ENCODE results near the gene CLASP1. TPM values are rescaled to one million over a fixed set of nuclear protein-coding genes. Genes with fewer than 3 reads are reported as not detected.

Gene CLASP1
- total RNA-seq, 6 experiments from 2014 or later: 19.7 to 32.4 (median 24.1) TPM

DNA sequence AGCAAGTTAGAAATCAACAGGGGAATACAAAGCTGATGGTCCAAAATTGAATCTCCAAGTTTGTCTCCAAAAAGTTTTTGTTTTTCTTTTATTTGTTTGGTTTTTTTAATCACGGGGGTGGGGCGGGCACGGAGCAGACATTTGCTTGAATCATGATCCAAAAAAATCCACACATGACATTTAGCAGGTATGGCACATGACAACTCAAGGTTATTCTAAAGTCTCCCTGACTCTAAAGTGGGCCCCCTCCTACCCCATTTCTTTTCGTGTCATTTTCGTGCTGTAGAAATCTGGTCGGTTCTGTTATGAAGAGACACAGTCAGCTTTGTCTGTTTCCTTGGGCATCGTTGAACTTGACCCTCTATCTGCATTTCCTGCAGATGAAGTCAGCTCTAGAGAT lies 104.0 kb downstream of the CLASP1 start:
- TF ChIP-seq POLR2A (IDR thresholded peaks at IDR 0.05): no peak
- TF ChIP-seq, protein P1, sequence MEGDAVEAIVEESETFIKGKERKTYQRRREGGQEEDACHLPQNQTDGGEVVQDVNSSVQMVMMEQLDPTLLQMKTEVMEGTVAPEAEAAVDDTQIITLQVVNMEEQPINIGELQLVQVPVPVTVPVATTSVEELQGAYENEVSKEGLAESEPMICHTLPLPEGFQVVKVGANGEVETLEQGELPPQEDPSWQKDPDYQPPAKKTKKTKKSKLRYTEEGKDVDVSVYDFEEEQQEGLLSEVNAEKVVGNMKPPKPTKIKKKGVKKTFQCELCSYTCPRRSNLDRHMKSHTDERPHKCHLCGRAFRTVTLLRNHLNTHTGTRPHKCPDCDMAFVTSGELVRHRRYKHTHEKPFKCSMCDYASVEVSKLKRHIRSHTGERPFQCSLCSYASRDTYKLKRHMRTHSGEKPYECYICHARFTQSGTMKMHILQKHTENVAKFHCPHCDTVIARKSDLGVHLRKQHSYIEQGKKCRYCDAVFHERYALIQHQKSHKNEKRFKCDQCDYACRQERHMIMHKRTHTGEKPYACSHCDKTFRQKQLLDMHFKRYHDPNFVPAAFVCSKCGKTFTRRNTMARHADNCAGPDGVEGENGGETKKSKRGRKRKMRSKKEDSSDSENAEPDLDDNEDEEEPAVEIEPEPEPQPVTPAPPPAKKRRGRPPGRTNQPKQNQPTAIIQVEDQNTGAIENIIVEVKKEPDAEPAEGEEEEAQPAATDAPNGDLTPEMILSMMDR (IDR thresholded peaks at IDR 0.05): no peak
- intact Hi-C loops (cut with DNase I): no loop called here
- H3K4me1 ChIP-seq: no peaks in the 10 kb centered on the region
- no peaks in the 10 kb centered on the region for H3K27me3 ChIP-seq
- no peak for ATAC-seq
- H3K36me3 ChIP-seq: no peaks in the 10 kb centered on the region
- no peak for DNase-seq
- WGBS (ENCODE audit: insufficient coverage, low coverage, low lambda C conversion rate, missing lambda C conversion rate): 81% methylated on average over 7 of the region's 7 CpGs
- no peak overlapping the region for H3K27ac ChIP-seq
- H3K9me3 ChIP-seq: no peaks in the 10 kb centered on the region
- H3K4me3 ChIP-seq: no peak overlapping the region

DNA sequence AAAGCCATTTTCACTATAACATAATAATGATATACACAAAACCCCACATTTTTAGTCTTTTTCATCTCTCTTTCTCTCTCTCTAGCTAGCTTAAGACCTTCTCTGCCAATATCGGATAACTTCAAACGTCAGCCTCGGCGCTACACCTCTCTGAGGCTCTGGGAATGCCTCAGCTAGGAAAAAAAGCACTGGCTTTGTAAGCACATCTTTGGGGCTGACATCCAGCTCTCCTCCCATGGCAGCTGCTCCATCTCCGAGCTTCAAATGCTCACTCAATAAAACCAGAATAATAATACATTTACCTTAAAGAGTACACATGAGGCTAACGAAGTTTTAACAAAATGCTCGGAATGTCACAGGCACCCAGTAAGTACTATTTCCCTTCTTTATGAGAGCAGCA lies 107.8 kb downstream of the CLASP1 start:
- H3K4me1 ChIP-seq: peaks cover 0 to 4% (median 0%) of the 10 kb centered on the region in 4 donors
- no peak overlapping the region for H3K27ac ChIP-seq
- ATAC-seq: no peak
- H3K4me3 ChIP-seq: no peak overlapping the region
- no peak for TF ChIP-seq POLR2A (IDR thresholded peaks at IDR 0.05)
- TF ChIP-seq, protein P1 (IDR thresholded peaks at IDR 0.05): no peak
- DNase-seq: no peak
- no peaks in the 10 kb centered on the region for H3K27me3 ChIP-seq
- intact Hi-C loops (cut with DNase I): no loop called here
- 84% methylated on average over 7 of the region's 7 CpGs for WGBS (ENCODE audit: insufficient coverage, low coverage, low lambda C conversion rate, missing lambda C conversion rate)
- H3K9me3 ChIP-seq: no peaks in the 10 kb centered on the region
- no peaks in the 10 kb centered on the region for H3K36me3 ChIP-seq

DNA sequence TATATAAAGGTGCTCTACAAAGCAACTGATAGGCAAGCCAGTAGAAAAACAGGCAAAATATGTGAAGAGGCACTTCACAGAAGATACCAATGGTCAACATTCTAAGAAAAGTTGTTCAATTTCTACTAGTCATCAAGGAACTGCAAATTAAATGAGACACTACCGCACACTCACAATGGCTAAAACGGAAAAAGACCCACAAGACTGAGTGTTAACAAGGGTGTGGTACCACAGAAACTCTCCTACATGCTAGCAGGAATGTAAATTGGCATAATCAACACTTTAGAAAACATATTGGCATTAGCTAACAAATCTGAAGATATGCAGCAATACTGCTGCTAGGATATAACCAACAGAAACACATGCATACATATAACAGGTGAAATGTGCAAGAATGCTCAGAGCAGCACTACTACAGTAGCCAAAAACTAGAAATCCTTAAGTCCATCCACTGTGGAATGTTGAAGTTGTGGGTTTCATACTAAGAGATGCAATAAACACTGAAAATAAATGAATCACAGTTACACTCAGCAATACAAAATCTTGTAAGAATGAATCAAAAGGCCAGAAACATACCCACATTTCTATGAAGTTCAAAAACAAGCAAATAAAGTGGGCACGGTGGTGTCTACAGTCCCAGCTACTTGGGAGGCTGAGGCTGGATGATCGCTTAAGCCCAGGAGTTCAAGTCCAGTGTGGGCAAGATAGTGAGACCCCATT lies 109.4 kb downstream of the CLASP1 start:
- H3K27me3 ChIP-seq: no peaks in the 10 kb centered on the region
- intact Hi-C loops (cut with DNase I): loop anchor here in 1 of 2 donors (10.0 kb wide), 1 partner anchor 175 kb away; no protein-coding TSS in a partner anchor
- H3K36me3 ChIP-seq: no peaks in the 10 kb centered on the region
- H3K9me3 ChIP-seq: no peaks in the 10 kb centered on the region
- H3K4me1 ChIP-seq: peaks cover 0 to 5% (median 0%) of the 10 kb centered on the region in 4 donors
- H3K4me3 ChIP-seq: no peak overlapping the region
- no peak for ATAC-seq
- no peak for TF ChIP-seq POLR2A (IDR thresholded peaks at IDR 0.05)
- TF ChIP-seq, protein P1 (IDR thresholded peaks at IDR 0.05): no peak
- no peak for DNase-seq
- WGBS (ENCODE audit: insufficient coverage, low coverage, low lambda C conversion rate, missing lambda C conversion rate): 43% methylated on average over 2 of the region's 4 CpGs
- no peak overlapping the region for H3K27ac ChIP-seq

DNA sequence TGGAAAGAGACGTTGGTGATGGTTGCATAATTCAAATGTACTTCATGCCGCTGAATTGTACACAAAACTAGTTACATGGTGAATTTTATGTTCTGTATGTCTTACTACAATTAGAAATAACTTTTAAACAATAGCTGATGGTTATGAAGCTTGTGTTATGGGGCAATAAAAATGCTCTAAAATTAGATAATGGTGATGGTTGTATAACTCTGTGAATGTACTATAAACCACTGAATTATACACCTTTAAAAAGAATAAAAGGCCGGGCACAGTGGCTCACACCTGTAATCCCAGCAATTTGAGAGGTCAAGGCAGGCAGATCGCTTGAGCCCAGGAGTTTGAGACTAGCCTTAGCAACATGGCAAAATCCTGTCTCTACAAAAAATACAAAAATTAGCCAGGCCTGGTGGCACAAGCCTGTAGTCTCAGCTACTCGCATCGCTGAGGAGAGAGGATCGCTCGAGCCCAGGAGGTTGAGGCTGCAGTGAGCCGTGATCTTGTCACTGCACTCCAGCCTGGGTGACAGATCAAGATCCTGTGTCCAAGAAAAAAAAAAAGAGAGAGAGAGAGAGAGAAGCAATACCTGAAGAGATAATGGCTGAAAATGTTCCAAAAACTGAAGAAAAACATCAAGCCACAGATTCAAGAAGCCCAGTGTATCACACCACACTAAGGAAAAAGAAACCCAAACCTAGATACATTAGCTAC lies 112.3 kb downstream of the CLASP1 start:
- H3K36me3 ChIP-seq: no peaks in the 10 kb centered on the region
- 84% methylated on average over 8 of the region's 9 CpGs for whole genome bisulfite sequencing (ENCODE audit: insufficient coverage, low coverage, low lambda C conversion rate, missing lambda C conversion rate)
- no peak for TF ChIP-seq POLR2A (IDR thresholded peaks at IDR 0.05)
- TF ChIP-seq, protein P1 (IDR thresholded peaks at IDR 0.05): no peak
- H3K4me1 ChIP-seq: peaks cover 0 to 8% (median under 1%) of the 10 kb centered on the region in 4 donors
- ATAC-seq: no peak
- H3K4me3 ChIP-seq: no peak overlapping the region
- H3K27ac ChIP-seq: no peak overlapping the region
- no peak for DNase-seq
- no peaks in the 10 kb centered on the region for H3K9me3 ChIP-seq
- H3K27me3 ChIP-seq: no peaks in the 10 kb centered on the region
- intact Hi-C loops (cut with DNase I): loop anchor here in 1 of 2 donors (10.0 kb wide), 1 partner anchor 178 kb away; no protein-coding TSS in a partner anchor
